Ascending aorta (tissue), 2 donors: Measurements from ENCODE around the gene LINC00237. TPM values are rescaled to one million over a fixed set of nuclear protein-coding genes. Genes with fewer than 3 reads are reported as not detected.

Experiments used
- DNase-seq, 2 donors: peaks; one replicate each; pipeline ENCODE4 v3.0.0-alpha.2; 2019; ENCODE audit warnings: low spot score in 2 of 2
- H3K27ac ChIP-seq, 2 donors: fragments of 200-600 bp; sonication (generic); one replicate each; pipeline ENCODE4 v1.5.1; 2016 to 2017; ENCODE audit warnings: mild to moderate bottlenecking in 1 of 2
- H3K27me3 ChIP-seq: fragments of 200-600 bp; sonication (generic); one replicate; pipeline ENCODE4 v1.5.1; 2017
- H3K36me3 ChIP-seq, 2 donors: fragments of 200-600 bp; sonication (generic); one replicate each; pipeline ENCODE4 v1.5.1; 2016
- H3K4me1 ChIP-seq, 2 donors: fragments of 200-600 bp; sonication (generic); one replicate each; pipeline ENCODE4 v1.5.1; 2016 to 2017; ENCODE audit warnings: mild to moderate bottlenecking in 1 of 2
- H3K4me3 ChIP-seq, 2 donors: fragments of 200-600 bp; sonication (generic); one replicate each; pipeline ENCODE4 v1.5.1; 2016 to 2017; ENCODE audit warnings: mild to moderate bottlenecking in 1 of 2
- H3K9me3 ChIP-seq, 2 donors: fragments of 200-600 bp; sonication (generic); one replicate each; pipeline ENCODE4 v1.5.1; 2016
- intact Hi-C: fragments of 100-400 bp; cut with DNase I; formaldehyde crosslinking; loops from one replicate; pipeline ENCODE4 v1.15.1; 2023
- total RNA-seq: library from RNA; depleted of rRNA; stranded (reverse); fragments of >200 nt; gene quantifications from one replicate; pipeline ENCODE4 v1.1.0, GENCODE V29; 2016
- TF ChIP-seq, protein P1 (sequence below), 3 experiments: fragments of 200-600 bp in 2 of 3; fragments of 450-650 bp in 1 of 3; sonication (generic) in 2 of 3; IDR thresholded peaks; one replicate each; pipeline ENCODE4 v1.5.1; 2016 to 2019; ENCODE audit warnings: antibody characterized with exemption in 3 of 3, mild to moderate bottlenecking in 1 of 3, moderate library complexity in 1 of 3

LINC00237 gene
- total RNA-seq, 1 donor from 2014 or later: not detected

DNA sequence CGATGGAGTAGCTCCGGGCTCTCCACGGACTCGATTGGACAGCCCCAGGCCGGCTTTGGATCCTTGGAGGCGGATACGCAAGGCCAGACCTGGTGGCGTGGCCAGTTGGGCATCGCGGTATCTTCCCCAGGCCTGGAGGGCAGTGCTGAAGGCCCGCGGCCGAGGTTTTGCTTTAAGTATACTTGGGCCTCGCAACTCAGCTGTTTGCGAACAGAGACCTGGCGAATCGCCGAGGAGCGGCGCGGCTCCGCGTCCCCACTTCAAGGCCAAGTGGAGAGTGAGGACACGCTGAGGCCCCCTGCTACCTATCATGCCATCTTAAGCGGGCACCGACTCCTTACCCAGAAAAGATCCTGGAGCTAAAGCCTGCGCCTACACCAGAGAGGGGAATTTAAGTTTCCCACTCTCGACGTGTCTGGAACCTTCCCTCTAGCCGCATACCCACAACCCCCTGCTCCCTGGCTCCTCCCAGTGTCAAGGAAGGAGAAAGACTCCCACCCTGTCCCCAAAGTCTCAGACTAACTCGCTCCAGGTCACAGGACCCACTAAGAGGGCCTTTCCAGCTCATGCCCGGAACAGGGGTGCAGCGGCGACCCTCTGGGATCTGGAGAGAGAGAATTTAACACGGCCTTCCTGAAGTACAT, 4.1 kb downstream of the LINC00237 start:
- no peak for DNase-seq
- Histone ChIP-seq H3K4me3 (peak overlapping the region; percentile 26 to 61), H3K36me3 (no peaks in the 10 kb centered on the region), H3K27ac (no peak overlapping the region), H3K27me3 (peaks cover 44% of the 10 kb centered on the region), H3K4me1 (peaks cover 14 to 26% of the 10 kb centered on the region in 2 donors), H3K9me3 (no peaks in the 10 kb centered on the region)
- TF ChIP-seq, protein P1, sequence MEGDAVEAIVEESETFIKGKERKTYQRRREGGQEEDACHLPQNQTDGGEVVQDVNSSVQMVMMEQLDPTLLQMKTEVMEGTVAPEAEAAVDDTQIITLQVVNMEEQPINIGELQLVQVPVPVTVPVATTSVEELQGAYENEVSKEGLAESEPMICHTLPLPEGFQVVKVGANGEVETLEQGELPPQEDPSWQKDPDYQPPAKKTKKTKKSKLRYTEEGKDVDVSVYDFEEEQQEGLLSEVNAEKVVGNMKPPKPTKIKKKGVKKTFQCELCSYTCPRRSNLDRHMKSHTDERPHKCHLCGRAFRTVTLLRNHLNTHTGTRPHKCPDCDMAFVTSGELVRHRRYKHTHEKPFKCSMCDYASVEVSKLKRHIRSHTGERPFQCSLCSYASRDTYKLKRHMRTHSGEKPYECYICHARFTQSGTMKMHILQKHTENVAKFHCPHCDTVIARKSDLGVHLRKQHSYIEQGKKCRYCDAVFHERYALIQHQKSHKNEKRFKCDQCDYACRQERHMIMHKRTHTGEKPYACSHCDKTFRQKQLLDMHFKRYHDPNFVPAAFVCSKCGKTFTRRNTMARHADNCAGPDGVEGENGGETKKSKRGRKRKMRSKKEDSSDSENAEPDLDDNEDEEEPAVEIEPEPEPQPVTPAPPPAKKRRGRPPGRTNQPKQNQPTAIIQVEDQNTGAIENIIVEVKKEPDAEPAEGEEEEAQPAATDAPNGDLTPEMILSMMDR (IDR thresholded peaks at IDR 0.05): no peak
- intact Hi-C loops: no loop called here

DNA sequence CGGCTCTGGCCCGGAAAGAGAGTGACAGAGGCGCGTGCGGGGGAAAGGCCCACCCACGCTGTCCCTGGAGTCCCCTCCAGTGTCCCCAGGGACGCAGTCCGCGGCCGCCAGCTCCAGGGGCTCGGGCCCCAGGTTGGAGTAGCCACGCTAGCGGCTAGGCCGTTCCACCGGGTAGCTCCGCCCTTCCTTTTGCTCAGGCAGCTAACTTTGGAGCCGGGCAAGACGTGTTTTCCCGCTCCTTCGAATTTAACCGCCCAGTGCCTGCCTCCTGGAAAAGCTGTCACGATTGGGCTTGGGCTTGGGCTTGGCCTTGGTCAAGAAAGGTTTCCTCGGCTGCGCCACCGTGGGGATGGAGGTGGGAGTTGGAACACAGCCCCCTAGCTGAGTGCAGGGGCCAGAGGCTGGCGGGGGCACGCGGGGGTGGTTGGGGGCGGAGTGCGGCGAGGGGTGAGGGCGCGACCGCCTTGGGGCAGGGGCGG, 4.7 kb downstream of the LINC00237 start:
- Histone ChIP-seq H3K4me1 (peaks cover 14 to 26% of the 10 kb centered on the region in 2 donors), H3K36me3 (no peaks in the 10 kb centered on the region), H3K27me3 (peaks cover 44% of the 10 kb centered on the region), H3K27ac (no peak overlapping the region), H3K4me3 (peak overlapping the region; percentile 26 to 61), H3K9me3 (no peaks in the 10 kb centered on the region)
- intact Hi-C loops: no loop called here
- no peak for DNase-seq
- TF ChIP-seq, protein P1 (IDR thresholded peaks at IDR 0.05): no peak

DNA sequence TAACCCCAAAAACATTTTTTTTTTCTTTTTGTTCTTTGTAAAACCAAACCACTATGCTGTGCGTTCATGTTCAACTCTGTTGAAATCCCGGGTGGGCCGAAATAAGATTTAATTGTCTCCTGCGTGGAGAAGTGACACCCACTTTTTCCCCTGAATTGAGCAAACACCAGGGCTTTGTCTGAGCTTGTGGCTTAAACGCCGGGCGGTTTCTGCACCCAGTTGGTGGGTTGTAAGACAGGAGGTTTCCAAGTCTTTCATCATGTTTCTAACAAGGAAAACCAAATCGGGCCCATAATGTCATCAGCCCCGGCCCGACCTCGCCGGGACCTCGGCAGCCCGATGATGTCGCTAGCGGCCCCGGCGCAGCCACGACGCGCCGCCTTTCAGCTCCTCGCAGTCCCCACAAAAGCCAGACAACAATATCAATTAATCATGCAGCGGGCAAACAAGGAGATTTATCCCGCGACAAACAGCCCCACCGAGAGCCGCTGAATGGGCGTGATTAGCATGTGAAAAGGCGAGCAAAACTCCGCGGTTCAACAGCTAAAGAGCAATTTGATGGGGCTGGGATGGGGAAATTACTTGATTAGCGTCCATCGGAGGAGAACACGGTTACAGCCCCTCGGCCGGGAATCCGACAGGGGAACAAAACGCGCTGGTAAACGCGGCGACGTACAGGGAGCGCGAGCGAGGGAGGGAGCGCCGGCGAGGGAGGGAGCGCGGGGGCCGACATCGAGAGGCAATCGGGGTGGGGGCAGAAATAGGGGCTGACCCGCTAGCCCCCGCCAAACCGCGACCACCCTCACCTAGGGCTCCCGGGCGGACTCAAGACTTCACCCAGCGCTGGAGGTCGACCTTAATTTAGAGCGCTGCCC, 5.3 kb downstream of the LINC00237 start:
- intact Hi-C loops: no loop called here
- H3K27me3 ChIP-seq: peaks cover 38% of the 10 kb centered on the region
- H3K4me1 ChIP-seq: peaks cover 14 to 26% of the 10 kb centered on the region in 2 donors
- TF ChIP-seq, protein P1 (IDR thresholded peaks at IDR 0.05): no peak
- no peaks in the 10 kb centered on the region for H3K36me3 ChIP-seq
- H3K9me3 ChIP-seq: no peaks in the 10 kb centered on the region
- peak overlapping the region; percentile 26 to 61 for H3K4me3 ChIP-seq
- no peak overlapping the region for H3K27ac ChIP-seq
- no peak for DNase-seq

DNA sequence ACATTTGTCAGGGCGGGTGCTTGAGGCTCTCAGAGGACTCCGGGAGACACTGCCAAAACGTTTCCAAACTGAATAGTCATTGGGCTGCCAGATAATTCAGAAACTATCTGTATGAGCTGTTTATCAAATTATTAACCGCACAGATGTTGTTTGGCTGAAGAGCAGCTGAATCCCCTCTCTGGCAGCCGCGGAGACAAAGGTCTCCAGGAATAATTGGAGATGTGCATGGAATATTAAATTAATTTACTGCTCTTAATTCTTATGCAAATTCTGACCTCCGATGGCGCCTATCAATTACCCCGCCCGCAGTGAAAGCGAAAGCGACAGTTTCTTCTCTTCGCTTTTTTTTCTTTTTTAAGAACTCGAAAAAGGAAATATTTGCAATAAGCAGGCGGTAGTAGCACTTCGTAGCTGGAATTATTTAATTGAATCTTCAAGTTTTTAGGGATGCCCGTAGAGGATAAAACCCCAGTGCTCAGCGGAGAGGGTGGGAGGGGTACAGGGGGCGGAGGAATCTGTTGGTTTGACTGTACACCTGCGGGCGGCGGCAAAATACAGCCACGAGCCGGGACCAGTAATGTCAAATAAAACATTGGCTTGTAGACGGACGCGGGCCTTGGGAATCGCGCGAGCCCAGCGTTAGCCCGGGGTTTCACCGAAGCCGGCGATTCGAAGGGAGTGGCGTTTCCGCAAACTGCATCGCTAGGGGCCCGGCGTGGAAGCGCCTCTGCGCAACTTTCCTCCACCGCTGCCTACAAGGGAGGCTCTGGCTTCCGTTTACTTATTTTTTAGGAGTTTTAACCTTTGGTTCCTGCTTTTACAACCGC, 6.2 kb downstream of the LINC00237 start:
- no peak for DNase-seq
- no peaks in the 10 kb centered on the region for H3K36me3 ChIP-seq
- H3K27ac ChIP-seq: no peak overlapping the region
- intact Hi-C loops: no loop called here
- peak overlapping the region; percentile 26 to 61 for H3K4me3 ChIP-seq
- peaks cover 14 to 26% of the 10 kb centered on the region in 2 donors for H3K4me1 ChIP-seq
- no peaks in the 10 kb centered on the region for H3K9me3 ChIP-seq
- H3K27me3 ChIP-seq: peaks cover 31% of the 10 kb centered on the region
- TF ChIP-seq, protein P1 (IDR thresholded peaks at IDR 0.05): no peak

GRCh38 chr20:21096321-21097043, 9.7 kb downstream of the LINC00237 start:
- H3K9me3 ChIP-seq: no peaks in the 10 kb centered on the region
- no peak for DNase-seq
- peaks cover 23% of the 10 kb centered on the region for H3K27me3 ChIP-seq
- peaks cover 14 to 18% of the 10 kb centered on the region in 2 donors for H3K4me1 ChIP-seq
- no peaks in the 10 kb centered on the region for H3K36me3 ChIP-seq
- H3K4me3 ChIP-seq: no peak overlapping the region
- intact Hi-C loops: no loop called here
- TF ChIP-seq, protein P1 (IDR thresholded peaks at IDR 0.05): no peak
- H3K27ac ChIP-seq: no peak overlapping the region
